Gastrocnemius medialis (tissue), 4 donors: ENCODE data around the gene IQCM.

ENCODE experiments used
- POLR2A ChIP-seq, 2 donors: fragments of 450-650 bp; IDR thresholded peaks; one replicate each; pipeline ENCODE4 v1.6.1; 2017; ENCODE audit warnings: antibody characterized with exemption in 2 of 2, mild to moderate bottlenecking in 2 of 2, moderate library complexity in 2 of 2
- TF ChIP-seq, protein P1 (sequence below), 5 experiments: fragments of 450-650 bp in 3 of 5; fragments of 200-600 bp in 2 of 5; sonication (generic) in 2 of 5; IDR thresholded peaks in 4 of 5; conservative IDR thresholded peaks in 1 of 5; 1 replicate in 4 of 5; 2 replicates in 1 of 5; pipeline ENCODE4 v1.5.1; 2016 to 2019; ENCODE audit warnings: antibody characterized with exemption in 5 of 5, mild to moderate bottlenecking in 3 of 5, moderate library complexity in 3 of 5

DNA sequence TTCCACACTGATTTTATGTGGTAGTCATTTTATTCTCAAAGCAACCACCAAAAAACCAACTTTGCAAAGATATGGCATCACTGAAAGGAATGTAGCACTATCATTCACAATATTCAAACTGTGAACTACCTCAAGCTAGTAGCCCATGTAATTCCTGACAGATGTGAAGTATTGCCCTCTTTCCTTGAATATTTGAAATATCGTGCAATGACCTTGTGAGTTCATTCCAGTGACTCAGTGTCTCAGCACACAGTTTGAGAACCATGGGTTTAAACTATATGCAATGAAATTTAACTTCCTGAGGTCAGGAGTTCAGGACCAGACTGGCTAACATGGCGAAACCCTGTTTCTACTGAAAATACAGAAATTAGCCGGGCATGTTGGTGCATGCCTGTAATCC lies 20.9 kb upstream of the IQCM start:
- TF ChIP-seq POLR2A (IDR thresholded peaks at IDR 0.05) = no peak
- TF ChIP-seq, protein P1, sequence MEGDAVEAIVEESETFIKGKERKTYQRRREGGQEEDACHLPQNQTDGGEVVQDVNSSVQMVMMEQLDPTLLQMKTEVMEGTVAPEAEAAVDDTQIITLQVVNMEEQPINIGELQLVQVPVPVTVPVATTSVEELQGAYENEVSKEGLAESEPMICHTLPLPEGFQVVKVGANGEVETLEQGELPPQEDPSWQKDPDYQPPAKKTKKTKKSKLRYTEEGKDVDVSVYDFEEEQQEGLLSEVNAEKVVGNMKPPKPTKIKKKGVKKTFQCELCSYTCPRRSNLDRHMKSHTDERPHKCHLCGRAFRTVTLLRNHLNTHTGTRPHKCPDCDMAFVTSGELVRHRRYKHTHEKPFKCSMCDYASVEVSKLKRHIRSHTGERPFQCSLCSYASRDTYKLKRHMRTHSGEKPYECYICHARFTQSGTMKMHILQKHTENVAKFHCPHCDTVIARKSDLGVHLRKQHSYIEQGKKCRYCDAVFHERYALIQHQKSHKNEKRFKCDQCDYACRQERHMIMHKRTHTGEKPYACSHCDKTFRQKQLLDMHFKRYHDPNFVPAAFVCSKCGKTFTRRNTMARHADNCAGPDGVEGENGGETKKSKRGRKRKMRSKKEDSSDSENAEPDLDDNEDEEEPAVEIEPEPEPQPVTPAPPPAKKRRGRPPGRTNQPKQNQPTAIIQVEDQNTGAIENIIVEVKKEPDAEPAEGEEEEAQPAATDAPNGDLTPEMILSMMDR (IDR thresholded peaks at IDR 0.05 in 4 of 5, conservative IDR thresholded peaks at IDR 0.05 in 1 of 5) = no peak
